Neuronal stem cell (in vitro differentiated cells): ENCODE measurements around the gene PRKAA2.

Experiments used
- DNase-seq: peaks from one replicate; pipeline ENCODE4 v3.0.0-alpha.2; 2013; ENCODE audit warnings: low spot score
- H2AFZ ChIP-seq: one replicate; pipeline ENCODE4 v1.6.1; 2013; ENCODE audit warnings: mild to moderate bottlenecking, low read length, inconsistent platforms
- H2AK5ac ChIP-seq: 2 replicates; pipeline ENCODE4 v1.6.1; 2013; ENCODE audit warnings: low read depth, mild to moderate bottlenecking, inconsistent platforms, low read length, moderate library complexity, mixed read lengths
- H2BK120ac ChIP-seq: 2 replicates; pipeline ENCODE4 v1.6.1; 2013; ENCODE audit warnings: low read depth, mild to moderate bottlenecking, inconsistent platforms, low read length, moderate library complexity, mixed read lengths
- H2BK12ac ChIP-seq: one replicate; pipeline ENCODE4 v1.6.1; 2013; ENCODE audit warnings: low read length, inconsistent platforms
- H2BK15ac ChIP-seq: 2 replicates; pipeline ENCODE4 v1.6.1; 2013; ENCODE audit warnings: mild to moderate bottlenecking, low read length, inconsistent platforms, mixed read lengths
- H2BK5ac ChIP-seq: one replicate; pipeline ENCODE4 v1.6.1; 2013; ENCODE audit warnings: inconsistent platforms, mild to moderate bottlenecking, low read length, moderate library complexity
- H3K14ac ChIP-seq: one replicate; pipeline ENCODE4 v1.6.1; 2013; ENCODE audit warnings: low read length, inconsistent platforms
- H3K18ac ChIP-seq: 2 replicates; pipeline ENCODE4 v1.6.1; 2013; ENCODE audit warnings: low read length, inconsistent platforms
- H3K23ac ChIP-seq: 2 replicates; pipeline ENCODE4 v1.6.1; 2013; ENCODE audit warnings: low read depth, mild to moderate bottlenecking, mixed read lengths, low read length, inconsistent platforms; ENCODE audit not compliant: poor library complexity
- H3K27ac ChIP-seq: replicated peaks from 3 replicates; pipeline ENCODE4 v1.5.1; 2013; ENCODE audit warnings: low read length, inconsistent platforms
- H3K27me3 ChIP-seq, 3 experiments: 2 replicates each; pipeline ENCODE4 v1.6.1; 2013; ENCODE audit warnings: low read length in 3 of 3, mild to moderate bottlenecking in 2 of 3, inconsistent platforms in 1 of 3, low read depth in 1 of 3, mixed read lengths in 1 of 3, moderate library complexity in 1 of 3; ENCODE audit not compliant: control insufficient read depth in 3 of 3, insufficient read depth in 3 of 3
- H3K36me3 ChIP-seq, 2 donors: replicated peaks in 1 of 2; 2 replicates each; pipeline ENCODE4 v1.6.1; 2013; ENCODE audit warnings: low read length in 2 of 2; ENCODE audit not compliant: control insufficient read depth in 2 of 2, insufficient read depth in 2 of 2
- H3K4ac ChIP-seq: 2 replicates; pipeline ENCODE4 v1.6.1; 2013; ENCODE audit warnings: inconsistent platforms, mild to moderate bottlenecking, low read length, moderate library complexity
- H3K4me1 ChIP-seq, 2 donors: 1 replicate in 1 of 2; 2 replicates in 1 of 2; pipeline ENCODE4 v1.6.1; 2013; ENCODE audit warnings: low read length in 2 of 2, low read depth in 1 of 2; ENCODE audit not compliant: control insufficient read depth in 2 of 2, insufficient read depth in 1 of 2
- H3K4me2 ChIP-seq: one replicate; pipeline ENCODE4 v1.6.1; 2013; ENCODE audit warnings: mild to moderate bottlenecking, low read length, inconsistent platforms; ENCODE audit not compliant: insufficient read depth, poor library complexity, severe bottlenecking
- H3K4me3 ChIP-seq, 2 donors: 2 replicates each; pipeline ENCODE4 v1.5.1; 2013; ENCODE audit warnings: low read length in 2 of 2, mild to moderate bottlenecking in 2 of 2, inconsistent platforms in 1 of 2, moderate library complexity in 1 of 2
- H3K79me1 ChIP-seq: one replicate; pipeline ENCODE4 v1.6.1; 2013; ENCODE audit warnings: low read depth, mild to moderate bottlenecking, inconsistent platforms, low read length, moderate library complexity
- H3K9ac ChIP-seq: one replicate; pipeline ENCODE4 v1.6.1; 2013; ENCODE audit warnings: mild to moderate bottlenecking, low read depth, low read length, inconsistent platforms; ENCODE audit not compliant: poor library complexity
- H3K9me3 ChIP-seq, 2 donors: replicated peaks in 1 of 2; 2 replicates each; pipeline versions ENCODE3 to v1.6.1; 2013; ENCODE audit warnings: low read length in 2 of 2, mild to moderate bottlenecking in 2 of 2, inconsistent platforms in 1 of 2, low read depth in 1 of 2, mixed read lengths in 1 of 2, moderate library complexity in 1 of 2; ENCODE audit not compliant: control insufficient read depth in 2 of 2, insufficient read depth in 1 of 2
- H4K8ac ChIP-seq: one replicate; pipeline ENCODE4 v1.6.1; 2013; ENCODE audit warnings: low read depth, mild to moderate bottlenecking, inconsistent platforms, low read length, moderate library complexity
- H4K91ac ChIP-seq: one replicate; pipeline ENCODE4 v1.6.1; 2013; ENCODE audit warnings: low read length, low read depth, mild to moderate bottlenecking, inconsistent platforms; ENCODE audit not compliant: poor library complexity
- WGBS, 2 donors: extraction: QIAGEN DNeasy Blood & Tissue Kit; methylation state at CpG; one replicate each; pipeline ENCODE4 v1.1.7; 2013; ENCODE audit warnings: missing lambda C conversion rate in 2 of 2, mixed read lengths in 1 of 2; ENCODE audit not compliant: insufficient read length in 2 of 2, insufficient replicate concordance in 1 of 2; ENCODE audit errors: extremely low coverage in 2 of 2; 5-methylcytosine and 5-hydroxymethylcytosine counted together

Gene PRKAA2

DNA sequence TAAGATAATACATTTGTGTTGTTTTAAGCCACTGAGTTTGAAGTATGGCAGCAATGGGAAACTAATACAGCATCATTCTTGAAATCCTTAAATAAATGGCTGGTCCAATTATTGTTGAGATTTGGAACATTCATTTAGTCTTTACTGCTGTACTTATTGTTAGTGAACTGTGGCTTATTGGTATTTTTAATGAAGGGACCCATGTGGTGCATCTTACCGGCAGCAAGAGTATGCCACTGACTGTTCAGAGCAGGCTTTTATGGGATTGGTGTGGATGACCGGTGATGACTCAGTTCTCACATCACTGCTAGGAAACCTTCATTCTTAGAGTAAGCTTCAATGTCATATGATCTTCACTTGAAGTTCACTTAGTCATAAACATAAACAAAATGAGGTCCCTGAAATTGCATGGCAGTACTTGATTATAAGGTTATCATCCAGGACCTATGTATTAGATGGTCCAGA is 31.5 kb downstream of the PRKAA2 start:
- Histone ChIP-seq H2BK120ac (no peak overlapping the region), H3K4me2 (no peak overlapping the region), H3K14ac (no peak overlapping the region), H4K8ac (no peak overlapping the region), H3K18ac (no peak overlapping the region), H2BK15ac (no peak overlapping the region), H4K91ac (no peak overlapping the region), H3K4ac (no peak overlapping the region), H3K27ac (no peak overlapping the region), H3K27me3 (no peaks in the 10 kb centered on the region), H3K79me1 (peaks cover 2% of the 10 kb centered on the region), H2BK5ac (no peak overlapping the region), H3K4me1 (no peaks in the 10 kb centered on the region), H2BK12ac (no peak overlapping the region), H3K23ac (no peak overlapping the region), H2AFZ (no peak overlapping the region), H3K4me3 (no peak overlapping the region), H3K9ac (no peak overlapping the region), H3K9me3 (no peaks in the 10 kb centered on the region), H2AK5ac (no peak overlapping the region), H3K36me3 (no peaks in the 10 kb centered on the region)
- no peak for DNase-seq
- no CpG with 5 or more reads among the region's 2 CpGs for whole genome bisulfite sequencing, 2 donors

DNA sequence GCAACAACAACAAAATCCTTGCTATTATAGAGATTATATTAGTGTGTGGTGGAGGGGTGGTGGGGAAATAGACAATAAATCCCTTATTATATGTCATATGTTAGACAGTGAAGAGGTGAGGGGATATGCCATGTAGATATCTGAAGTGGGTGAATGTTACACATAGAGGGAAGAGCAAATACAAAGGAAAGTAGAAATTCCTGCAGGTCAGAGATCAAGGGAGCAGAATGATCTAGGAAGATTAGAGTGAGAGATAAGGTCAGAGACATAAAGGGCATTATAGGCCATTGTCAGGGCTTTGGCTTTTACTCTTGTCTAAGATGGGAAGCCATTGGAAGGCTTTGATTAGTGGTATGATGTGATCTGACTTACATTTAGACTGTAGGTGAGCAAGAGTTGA is 38.5 kb downstream of the PRKAA2 start:
- no peak overlapping the region for H2AK5ac ChIP-seq
- H3K27me3 ChIP-seq: no peaks in the 10 kb centered on the region
- no peak overlapping the region for H3K14ac ChIP-seq
- H3K9ac ChIP-seq: no peak overlapping the region
- no peaks in the 10 kb centered on the region for H3K9me3 ChIP-seq
- no peak overlapping the region for H3K4me2 ChIP-seq
- no peak overlapping the region for H3K18ac ChIP-seq
- H4K91ac ChIP-seq: no peak overlapping the region
- H3K4me3 ChIP-seq: no peak overlapping the region
- no peak overlapping the region for H3K23ac ChIP-seq
- peaks cover 0 to 5% of the 10 kb centered on the region in 2 donors for H3K4me1 ChIP-seq
- no peak overlapping the region for H2AFZ ChIP-seq
- peaks cover 1% of the 10 kb centered on the region for H3K79me1 ChIP-seq
- no peak overlapping the region for H2BK12ac ChIP-seq
- H2BK15ac ChIP-seq: no peak overlapping the region
- no peak overlapping the region for H2BK5ac ChIP-seq
- H3K4ac ChIP-seq: no peak overlapping the region
- no peaks in the 10 kb centered on the region for H3K36me3 ChIP-seq
- no peak for DNase-seq
- no peak overlapping the region for H2BK120ac ChIP-seq
- H4K8ac ChIP-seq: no peak overlapping the region
- H3K27ac ChIP-seq: no peak overlapping the region

DNA sequence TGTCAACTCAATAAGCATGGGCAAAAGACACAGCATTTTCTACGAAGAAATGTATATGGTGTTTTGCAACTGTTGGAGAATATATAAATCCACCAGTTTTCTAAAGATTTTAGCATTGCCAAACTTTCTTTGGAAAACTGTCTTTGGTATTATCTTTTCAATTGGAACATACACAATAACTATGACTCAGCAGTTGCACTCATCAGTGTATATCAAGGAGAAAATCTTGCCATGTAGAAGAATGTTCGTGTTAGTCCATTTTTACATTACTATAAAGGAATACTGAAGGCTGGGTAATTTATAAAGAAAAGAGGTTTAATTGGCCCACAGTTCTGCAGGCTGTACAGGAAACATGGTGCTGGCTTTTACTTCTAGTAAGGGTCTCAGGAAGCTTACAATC is 41.1 kb downstream of the PRKAA2 start:
- no peak overlapping the region for H3K14ac ChIP-seq
- no peak overlapping the region for H2BK120ac ChIP-seq
- no peak overlapping the region for H4K91ac ChIP-seq
- H3K9me3 ChIP-seq: no peaks in the 10 kb centered on the region
- no peaks in the 10 kb centered on the region for H3K36me3 ChIP-seq
- H2BK15ac ChIP-seq: no peak overlapping the region
- no peaks in the 10 kb centered on the region for H3K27me3 ChIP-seq
- no peaks in the 10 kb centered on the region for H3K79me1 ChIP-seq
- DNase-seq: no peak
- no peak overlapping the region for H2AFZ ChIP-seq
- no peak overlapping the region for H3K23ac ChIP-seq
- no peak overlapping the region for H4K8ac ChIP-seq
- peaks cover 0 to 5% of the 10 kb centered on the region in 2 donors for H3K4me1 ChIP-seq
- no peak overlapping the region for H3K27ac ChIP-seq
- no peak overlapping the region for H2BK5ac ChIP-seq
- H2BK12ac ChIP-seq: no peak overlapping the region
- no peak overlapping the region for H3K4me2 ChIP-seq
- H3K4ac ChIP-seq: no peak overlapping the region
- no peak overlapping the region for H3K18ac ChIP-seq
- WGBS, 2 donors: no CpG with 5 or more reads among the region's 2 CpGs
- H3K4me3 ChIP-seq: no peak overlapping the region
- no peak overlapping the region for H2AK5ac ChIP-seq
- H3K9ac ChIP-seq: no peak overlapping the region

DNA sequence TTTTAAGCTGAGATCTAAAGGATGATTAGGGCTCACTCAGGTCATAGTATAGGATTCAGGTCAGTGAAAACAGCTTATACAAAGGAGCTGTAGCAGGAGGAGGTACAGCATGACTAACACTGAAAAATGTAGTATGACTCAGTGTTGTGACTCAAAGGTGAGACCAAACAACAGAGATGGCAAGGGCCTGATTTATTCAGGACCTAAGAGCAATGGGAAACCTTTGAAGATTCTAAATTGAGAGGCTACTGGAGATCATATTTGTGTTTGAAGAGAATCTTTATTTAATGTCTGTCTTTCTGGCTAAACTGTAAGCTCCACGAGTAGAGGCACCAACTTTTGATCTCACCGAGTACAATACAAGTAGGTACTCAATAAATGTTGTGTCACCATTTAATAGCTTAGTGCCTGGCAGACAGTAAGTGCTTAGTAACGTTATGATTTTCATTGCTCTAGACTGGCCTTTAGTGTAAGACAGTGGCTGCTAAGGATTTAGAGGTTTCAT is 43.5 kb downstream of the PRKAA2 start:
- no peak overlapping the region for H4K8ac ChIP-seq
- no peak overlapping the region for H2BK120ac ChIP-seq
- H3K23ac ChIP-seq: no peak overlapping the region
- H2AFZ ChIP-seq: no peak overlapping the region
- no peak for DNase-seq
- no peak overlapping the region for H3K18ac ChIP-seq
- H2BK5ac ChIP-seq: no peak overlapping the region
- no peaks in the 10 kb centered on the region for H3K27me3 ChIP-seq
- H3K9ac ChIP-seq: no peak overlapping the region
- H3K4me1 ChIP-seq: peaks cover 0 to 5% of the 10 kb centered on the region in 2 donors
- peaks cover 0 to 4% of the 10 kb centered on the region in 2 donors for H3K36me3 ChIP-seq
- no peak overlapping the region for H3K14ac ChIP-seq
- H4K91ac ChIP-seq: no peak overlapping the region
- no peak overlapping the region for H2BK15ac ChIP-seq
- no peak overlapping the region for H3K4me2 ChIP-seq
- H3K4me3 ChIP-seq: no peak overlapping the region
- no CpG with 5 or more reads among the region's 3 CpGs for WGBS, 2 donors
- H3K27ac ChIP-seq: no peak overlapping the region
- no peaks in the 10 kb centered on the region for H3K9me3 ChIP-seq
- no peak overlapping the region for H2BK12ac ChIP-seq
- no peak overlapping the region for H2AK5ac ChIP-seq
- no peaks in the 10 kb centered on the region for H3K79me1 ChIP-seq
- no peak overlapping the region for H3K4ac ChIP-seq
